Measurements from ENCODE around the gene SERPINA1. TPM values are rescaled to one million over a fixed set of nuclear protein-coding genes. Genes with fewer than 3 reads are reported as not detected.

SERPINA1 gene
- total RNA-seq, 1 experiment from 2014 or later = 235 TPM

GRCh38 chr14:94382099-94382715 is 6.2 kb downstream of the SERPINA1 start:
- no TSS peak for BruUV-seq (replicated peaks)
- intact Hi-C loops (cut with micrococcal nuclease; ENCODE audit: unreplicated experiment) = no loop called here
- H3K27me3 Mint-ChIP-seq (ENCODE audit: unreplicated experiment) = no peaks in the 10 kb centered on the region
- no peak for DNase-seq
- H3K36me3 Mint-ChIP-seq (ENCODE audit: insufficient read depth, unreplicated experiment) = no peaks in the 10 kb centered on the region
- no peak for TF ChIP-seq CTCF (IDR thresholded peaks at IDR 0.05; ENCODE audit: unreplicated experiment)
- peaks cover 17% of the 10 kb centered on the region for H3K4me1 Mint-ChIP-seq (ENCODE audit: low read depth, unreplicated experiment)
- H3K27ac Mint-ChIP-seq (ENCODE audit: unreplicated experiment) = no peak overlapping the region
- CTCF ChIA-PET = no interaction called here
- H3K9me3 Mint-ChIP-seq (ENCODE audit: low read depth, unreplicated experiment) = no peaks in the 10 kb centered on the region
- no peak overlapping the region for H3K4me3 Mint-ChIP-seq (ENCODE audit: low read depth, unreplicated experiment)

DNA sequence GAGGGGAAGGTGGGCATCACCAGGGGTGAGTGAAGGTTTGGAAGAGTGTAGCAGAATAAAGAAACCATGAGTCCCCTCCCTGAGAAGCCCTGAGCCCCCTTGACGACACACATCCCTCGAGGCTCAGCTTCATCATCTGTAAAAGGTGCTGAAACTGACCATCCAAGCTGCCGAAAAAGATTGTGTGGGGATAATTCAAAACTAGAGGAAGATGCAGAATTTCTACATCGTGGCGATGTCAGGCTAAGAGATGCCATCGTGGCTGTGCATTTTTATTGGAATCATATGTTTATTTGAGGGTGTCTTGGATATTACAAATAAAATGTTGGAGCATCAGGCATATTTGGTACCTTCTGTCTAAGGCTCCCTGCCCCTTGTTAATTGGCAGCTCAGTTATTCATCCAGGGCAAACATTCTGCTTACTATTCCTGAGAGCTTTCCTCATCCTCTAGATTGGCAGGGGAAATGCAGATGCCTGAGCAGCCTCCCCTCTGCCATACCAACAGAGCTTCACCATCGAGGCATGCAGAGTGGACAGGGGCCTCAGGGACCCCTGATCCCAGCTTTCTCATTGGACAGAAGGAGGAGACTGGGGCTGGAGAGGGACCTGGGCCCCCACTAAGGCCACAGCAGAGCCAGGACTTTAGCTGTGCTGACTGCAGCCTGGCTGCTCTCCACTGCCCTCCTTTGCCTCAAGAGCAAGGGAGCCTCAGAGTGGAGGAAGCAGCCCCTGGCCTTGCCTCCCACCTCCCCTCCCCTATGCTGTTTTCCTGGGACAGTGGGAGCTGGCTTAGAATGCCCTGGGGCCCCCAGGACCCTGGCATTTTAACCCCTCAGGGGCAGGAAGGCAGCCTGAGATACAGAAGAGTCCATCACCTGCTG is 7.0 kb downstream of the SERPINA1 start:
- DNase-seq = no peak
- Mint-ChIP-seq H3K27ac (ENCODE audit: unreplicated experiment) (no peak overlapping the region), H3K4me1 (ENCODE audit: low read depth, unreplicated experiment) (peaks cover 13% of the 10 kb centered on the region), H3K27me3 (ENCODE audit: unreplicated experiment) (no peaks in the 10 kb centered on the region), H3K36me3 (ENCODE audit: insufficient read depth, unreplicated experiment) (no peaks in the 10 kb centered on the region), H3K9me3 (ENCODE audit: low read depth, unreplicated experiment) (no peaks in the 10 kb centered on the region), H3K4me3 (ENCODE audit: low read depth, unreplicated experiment) (no peak overlapping the region)
- intact Hi-C loops (cut with micrococcal nuclease; ENCODE audit: unreplicated experiment) = no loop called here
- BruUV-seq (replicated peaks) = no TSS peak
- CTCF ChIA-PET = no interaction called here
- TF ChIP-seq CTCF (IDR thresholded peaks at IDR 0.05; ENCODE audit: unreplicated experiment) = no peak

- TF ChIP-seq CTCF (IDR thresholded peaks at IDR 0.05; ENCODE audit: unreplicated experiment) = no peak
- H3K36me3 Mint-ChIP-seq (ENCODE audit: insufficient read depth, unreplicated experiment) = no peaks in the 10 kb centered on the region
- DNase-seq = no peak
- peaks cover 8% of the 10 kb centered on the region for H3K4me1 Mint-ChIP-seq (ENCODE audit: low read depth, unreplicated experiment)
- BruUV-seq (replicated peaks) = no TSS peak
- H3K27ac Mint-ChIP-seq (ENCODE audit: unreplicated experiment) = no peak overlapping the region
- H3K4me3 Mint-ChIP-seq (ENCODE audit: low read depth, unreplicated experiment) = no peak overlapping the region
- intact Hi-C loops (cut with micrococcal nuclease; ENCODE audit: unreplicated experiment) = no loop called here
- no peaks in the 10 kb centered on the region for H3K9me3 Mint-ChIP-seq (ENCODE audit: low read depth, unreplicated experiment)
- H3K27me3 Mint-ChIP-seq (ENCODE audit: unreplicated experiment) = no peaks in the 10 kb centered on the region
- CTCF ChIA-PET = no interaction called here
Measured at GRCh38 chr14:94380225-94381148, 7.9 kb downstream of the SERPINA1 start.
